Stimulated activated CD8-positive, alpha-beta memory T cell treated with anti-CD3 and anti-CD28 coated beads, Interleukin-15, amount 100 ng/mL, for 1 hour (primary cell): ENCODE measurements around the gene SPTBN5.

ENCODE experiments used
- DNase-seq: peaks from one replicate; pipeline ENCODE4 v3.0.0-alpha.2; 2020; ENCODE audit warnings: low read depth

The SPTBN5 gene

GRCh38 chr15:41883484-41883825 is 10.4 kb downstream of the SPTBN5 start:
- DNase-seq = no peak

GRCh38 chr15:41882689-41883483 is 11.0 kb downstream of the SPTBN5 start:
- DNase-seq = no peak

- no peak for DNase-seq
Measured at GRCh38 chr15:41881920-41882688, 11.7 kb downstream of the SPTBN5 start.

GRCh38 chr15:41881550-41881919 is 12.3 kb downstream of the SPTBN5 start:
- DNase-seq = no peak

GRCh38 chr15:41881086-41881485 is 12.8 kb downstream of the SPTBN5 start:
- no peak for DNase-seq

- no peak for DNase-seq
Measured at GRCh38 chr15:41880156-41880877, 13.5 kb downstream of the SPTBN5 start.

GRCh38 chr15:41879321-41879845 is 14.5 kb downstream of the SPTBN5 start:
- no peak for DNase-seq

- DNase-seq = no peak
Measured at GRCh38 chr15:41878355-41878699, 15.5 kb downstream of the SPTBN5 start.

GRCh38 chr15:41877631-41878354 is 16.1 kb downstream of the SPTBN5 start:
- DNase-seq = no peak

- no peak for DNase-seq
Measured at GRCh38 chr15:41876689-41877088, 17.2 kb downstream of the SPTBN5 start.

GRCh38 chr15:41876007-41876406 is 17.8 kb downstream of the SPTBN5 start:
- DNase-seq = no peak

GRCh38 chr15:41874736-41875135 is 19.1 kb downstream of the SPTBN5 start:
- DNase-seq = no peak

- DNase-seq = no peak
Measured at GRCh38 chr15:41873711-41874110, 20.1 kb downstream of the SPTBN5 start.

- DNase-seq = no peak
Measured at GRCh38 chr15:41872166-41872747, 21.6 kb downstream of the SPTBN5 start.

- DNase-seq = no peak
Measured at GRCh38 chr15:41871175-41871905, 22.5 kb downstream of the SPTBN5 start.

- no peak for DNase-seq
Measured at GRCh38 chr15:41870689-41871081, 23.2 kb downstream of the SPTBN5 start.

GRCh38 chr15:41869770-41870688 is 23.8 kb downstream of the SPTBN5 start:
- DNase-seq = no peak

GRCh38 chr15:41868321-41868720 is 25.5 kb downstream of the SPTBN5 start:
- DNase-seq = no peak

- DNase-seq = no peak
Measured at GRCh38 chr15:41866872-41867579, 26.8 kb downstream of the SPTBN5 start.
